HepG2 (cell line): ENCODE data around the gene DPM2. TPM values are rescaled to one million over a fixed set of nuclear protein-coding genes. Genes with fewer than 3 reads are reported as not detected.
A peak's percentile ranks its signal among the peaks of the same experiment; 100 is the strongest.

Experiments
- ATAC-seq: fragments of 200-7000 bp; cut with Tn5 transposase; 3 replicates; pipeline ENCODE4 v1.9.1; 2020; ENCODE audit warnings: mild to moderate bottlenecking, moderate library complexity
- BruUV-seq: library from RNA; stranded (reverse); fragments of 400-500 nt; replicated peaks from 2 replicates; lab custom pipeline; 2021; lab: Mats Ljungman, UMichigan
- CTCF ChIA-PET: fragments of 300-600 bp; formaldehyde crosslinking; extraction: SDS; loops from one replicate; lab custom pipeline; 2021; ENCODE audit warnings: low total read pairs, inconsistent platforms, low intra/inter-chr PET ratio; lab: Yijun Ruan, JAX
- POLR2A ChIA-PET: fragments of 350-600 bp; sonication (Branson Sonifier 250); formaldehyde crosslinking; loops from one replicate; lab custom pipeline; 2020; ENCODE audit warnings: antibody characterized with exemption, inconsistent platforms; lab: Yijun Ruan, JAX
- DNase-seq: peaks from one replicate; pipeline ENCODE4 v3.0.0-alpha.2; 2015; ENCODE audit warnings: low spot score
- FAIRE-seq: peaks from 3 replicates; lab custom pipeline; 2011; peaks lifted over from hg19 to GRCh38; lab: Jason Lieb, UNC
- H2AFZ ChIP-seq: one replicate; pipeline ENCODE4 v1.6.1; 2011; ENCODE audit warnings: low read length, inconsistent platforms
- H3K27ac ChIP-seq: fragments of 300-600 bp; 3 replicates; pipeline ENCODE4 v1.8.0; 2011; ENCODE audit warnings: mixed run types, mild to moderate bottlenecking, mixed read lengths, low read length, inconsistent platforms; ENCODE audit not compliant: insufficient read depth; ENCODE audit errors: extremely low read length
- H3K27me3 ChIP-seq, 2 experiments: fragments of 200-600 bp in 1 of 2; 2 replicates in 1 of 2; 3 replicates in 1 of 2; pipeline versions ENCODE4 v1.6.0 to v1.8.0; 2011; ENCODE audit warnings: low read length in 2 of 2, mild to moderate bottlenecking in 2 of 2, moderate library complexity in 2 of 2, inconsistent platforms in 1 of 2; ENCODE audit not compliant: insufficient read depth in 2 of 2, control insufficient read depth in 1 of 2
- H3K36me3 ChIP-seq, 2 experiments: fragments of 200-600 bp in 1 of 2; replicated peaks in 1 of 2; 2 replicates in 1 of 2; 3 replicates in 1 of 2; pipeline versions ENCODE4 v1.5.1 to v1.8.0; 2011; ENCODE audit warnings: low read length in 2 of 2, inconsistent platforms in 1 of 2; ENCODE audit not compliant: insufficient read depth in 2 of 2, control insufficient read depth in 1 of 2
- H3K4me1 ChIP-seq: 2 replicates; pipeline ENCODE4 v1.5.1; 2012; ENCODE audit warnings: low read length, inconsistent platforms; ENCODE audit not compliant: insufficient read depth
- H3K4me2 ChIP-seq: 2 replicates; pipeline ENCODE4 v1.6.0; 2011; ENCODE audit warnings: low read depth, low read length, inconsistent platforms
- H3K4me3 ChIP-seq, 3 experiments: fragments of 200-600 bp in 1 of 3; sonication (generic), shearing (Covaris generic) in 1 of 3; replicated peaks in 1 of 3; 2 replicates each; pipeline ENCODE4 v1.5.1; 2011 to 2016; ENCODE audit warnings: low read length in 3 of 3, inconsistent platforms in 2 of 3, low read depth in 2 of 3, mild to moderate bottlenecking in 2 of 3, control low read depth in 1 of 3, mixed read lengths in 1 of 3; ENCODE audit not compliant: insufficient read depth in 1 of 3
- H3K79me2 ChIP-seq: one replicate; pipeline ENCODE4 v1.6.1; 2011; ENCODE audit warnings: low read length, inconsistent platforms; ENCODE audit not compliant: insufficient read depth
- H3K9ac ChIP-seq: 2 replicates; pipeline ENCODE4 v1.6.0; 2011; ENCODE audit warnings: mild to moderate bottlenecking, low read depth, low read length, inconsistent platforms; ENCODE audit not compliant: insufficient read depth
- H3K9me3 ChIP-seq: 2 replicates; pipeline ENCODE4 v1.5.1; 2012; ENCODE audit warnings: mild to moderate bottlenecking, low read length
- H4K20me1 ChIP-seq: 2 replicates; pipeline ENCODE4 v1.6.0; 2011; ENCODE audit warnings: inconsistent platforms, mild to moderate bottlenecking, low read length, moderate library complexity; ENCODE audit not compliant: insufficient read depth
- CBX1 ChIP-seq: IDR thresholded peaks from one replicate; pipeline ENCODE4 v1.6.1; 2016; ENCODE audit warnings: antibody characterized with exemption, low read depth
- FOSL1 ChIP-seq: sonication (generic); formaldehyde crosslinking; IDR thresholded peaks from 2 replicates; pipeline ENCODE4 v1.9.0; 2021; ENCODE audit warnings: missing genetic modification reagents, borderline replicate concordance
- NR2C2 ChIP-seq: sonication (generic); formaldehyde crosslinking; IDR thresholded peaks from 2 replicates; pipeline ENCODE4 v1.4.0; 2020; ENCODE audit warnings: missing genetic modification reagents, mild to moderate bottlenecking, moderate library complexity, borderline replicate concordance
- RARG ChIP-seq: sonication (generic); formaldehyde crosslinking; IDR thresholded peaks from 2 replicates; pipeline ENCODE4 v1.4.0; 2020; ENCODE audit warnings: low read depth, mild to moderate bottlenecking, missing genetic modification reagents
- SALL1 ChIP-seq: sonication (generic); formaldehyde crosslinking; IDR thresholded peaks from 2 replicates; pipeline ENCODE4 v1.8.0; 2022; ENCODE audit warnings: mild to moderate bottlenecking, missing genetic modification reagents
- TCF7 ChIP-seq: sonication (generic); IDR thresholded peaks from 2 replicates; pipeline ENCODE4 v1.6.1; 2016; ENCODE audit warnings: antibody characterized with exemption, low read depth
- ZBTB3 ChIP-seq: sonication (generic); formaldehyde crosslinking; IDR thresholded peaks from 2 replicates; pipeline ENCODE4 v1.4.0; 2020; ENCODE audit warnings: low read depth, mild to moderate bottlenecking, moderate library complexity, missing genetic modification reagents, borderline replicate concordance
- ZNF253 ChIP-seq: sonication (generic); formaldehyde crosslinking; IDR thresholded peaks from 2 replicates; pipeline ENCODE4 v1.8.0; 2022; ENCODE audit warnings: mild to moderate bottlenecking, missing genetic modification reagents, borderline replicate concordance
- ZNF263 ChIP-seq: sonication (generic); formaldehyde crosslinking; IDR thresholded peaks from 2 replicates; pipeline ENCODE4 v1.4.0; 2020; ENCODE audit warnings: missing genetic modification reagents
- ZNF34 ChIP-seq: sonication (generic); formaldehyde crosslinking; IDR thresholded peaks from 2 replicates; pipeline ENCODE4 v1.4.0; 2020; ENCODE audit warnings: mild to moderate bottlenecking, missing genetic modification reagents, borderline replicate concordance
- WGBS: methylation state at CpG from one replicate; pipeline ENCODE4 v1.1.6; 2017; ENCODE audit warnings: low lambda C conversion rate; 5-methylcytosine and 5-hydroxymethylcytosine counted together
- in situ Hi-C: cut with HindIII; loops from 2 replicates; pipeline ENCODE4 v1.10.0; 2017; ENCODE audit warnings: low pct_unique_long_range_greater_than_20kb; ENCODE audit not compliant: extremely low pct_ligation_motif_present
- intact Hi-C: fragments of 100-400 bp; cut with micrococcal nuclease; formaldehyde crosslinking; loops from one replicate; pipeline ENCODE4 v1.10.0; 2022; ENCODE audit not compliant: unreplicated experiment
- polyA plus RNA-seq, 8 experiments: library from polyadenylated mRNA; depleted of rRNA in 3 of 8; stranded (reverse) in 7 of 8; unstranded in 1 of 8; fragments of >200 nt; fragmentation: Illumina TruSeq in 4 of 8; extraction: Trizol in 4 of 8; gene quantifications; 2 replicates each; pipeline versions ENCODE4 v1.2.1 to v1.2.3, GENCODE V29; 2011 to 2016; ENCODE audit warnings: low read depth in 4 of 8, missing spikeins in 1 of 8, mixed read lengths in 1 of 8; ENCODE audit not compliant: insufficient read depth in 1 of 8
- total RNA-seq, 5 experiments: library from RNA; depleted of rRNA; stranded (reverse); fragments of >200 nt; fragmentation: Illumina TruSeq; extraction: Trizol; gene quantifications; 2 replicates each; pipeline ENCODE4 v1.2.3, GENCODE V29; 2016; ENCODE audit warnings: low read depth in 1 of 5
- TF ChIP-seq, protein P1 (sequence below): sonication (generic); formaldehyde crosslinking; IDR thresholded peaks from 2 replicates; pipeline ENCODE4 v1.8.1; 2023; ENCODE audit warnings: mild to moderate bottlenecking, inconsistent platforms, moderate library complexity, missing genetic modification reagents, borderline replicate concordance

The DPM2 gene
- total and polyA plus RNA-seq, 2 of the 13 experiments (the other 11 are each of a cell fraction or from before 2014, with no cell fraction given) = 24.8 to 35.3 TPM

- Histone ChIP-seq H3K4me3 (no peak overlapping the region), H4K20me1 (peaks cover 3% of the 10 kb centered on the region; the same call in 1 of the 2 replicates), H3K27ac (peak overlapping the region; percentile 96), H3K79me2 (peaks cover 78% of the 10 kb centered on the region), H2AFZ (no peak overlapping the region), H3K4me2 (no peak overlapping the region), H3K4me1 (peaks cover 79% of the 10 kb centered on the region), H3K27me3 (no peaks in the 10 kb centered on the region; a peak in 1 of 5 replicates), H3K9me3 (no peaks in the 10 kb centered on the region), H3K36me3 (no peaks in the 10 kb centered on the region; a peak in 1 of 5 replicates), H3K9ac (no peak overlapping the region)
- ATAC-seq (no peak), DNase-seq (no peak), FAIRE-seq (no peak)
- in situ Hi-C loops (no loop called here), intact Hi-C loops (no loop called here)
- WGBS = 85% methylated on average over 1 of the region's 1 CpG
- POLR2A ChIA-PET = interaction anchor here (1.0 to 1.6 kb wide), 7 partner anchors 9 to 150 kb away, joined by 3 to 6 read pairs (median 3); partner anchors contain the start of gene EEIG1
- BruUV-seq = no TSS peak
- TF ChIP-seq ZNF253 (CRISPR knock-in tag) (no peak), ZNF263 (CRISPR knock-in tag) (no peak), SALL1 (no peak), ZBTB3 (no peak), NR2C2 (CRISPR knock-in tag) (no peak), TCF7 (no peak), FOSL1 (CRISPR knock-in tag) (no peak), CBX1 (no peak), ZNF34 (CRISPR knock-in tag) (no peak), RARG (no peak)
- TF ChIP-seq, protein P1, sequence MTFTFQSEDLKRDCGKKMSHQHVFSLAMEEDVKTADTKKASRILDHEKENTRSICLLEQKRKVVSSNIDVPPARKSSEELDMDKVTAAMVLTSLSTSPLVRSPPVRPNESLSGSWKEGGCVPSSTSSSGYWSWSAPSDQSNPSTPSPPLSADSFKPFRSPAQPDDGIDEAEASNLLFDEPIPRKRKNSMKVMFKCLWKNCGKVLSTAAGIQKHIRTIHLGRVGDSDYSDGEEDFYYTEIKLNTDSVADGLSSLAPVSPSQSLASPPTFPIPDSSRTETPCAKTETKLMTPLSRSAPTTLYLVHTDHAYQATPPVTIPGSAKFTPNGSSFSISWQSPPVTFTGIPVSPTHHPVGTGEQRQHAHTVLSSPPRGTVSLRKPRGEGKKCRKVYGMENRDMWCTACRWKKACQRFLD (CRISPR knock-in tag) = no peak
- TF ChIP-seq, all 625 proteins: peak for 0
- CTCF ChIA-PET = interaction anchor here (1.6 kb wide), 1 partner anchor 10 kb away, joined by 7 read pairs; no protein-coding TSS in a partner anchor
Measured at GRCh38 chr9:127953154-127953553, 15.5 kb upstream of the DPM2 start.
